HCT116 (cell line): Measurements from ENCODE around the gene CCDC40. TPM values are rescaled to one million over a fixed set of nuclear protein-coding genes. Genes with fewer than 3 reads are reported as not detected.

Experiments used
- ATAC-seq: fragments of 200-7000 bp; cut with Tn5 transposase; 2 replicates; pipeline ENCODE4 v1.9.1; 2020; ENCODE audit warnings: mild to moderate bottlenecking, moderate library complexity
- BruUV-seq: library from RNA; stranded (reverse); fragments of 400-500 nt; replicated peaks from 2 replicates; lab custom pipeline; 2021; lab: Mats Ljungman, UMichigan
- CTCF ChIA-PET: fragments of 300-600 bp; sonication (Branson Sonifier 250); formaldehyde crosslinking; loops from one replicate; lab custom pipeline; 2021; ENCODE audit warnings: antibody characterized with exemption; lab: Charles Lee
- POLR2A ChIA-PET: fragments of 300-600, 350-600 bp; sonication (Branson Sonifier 250); formaldehyde crosslinking; loops from one replicate; lab custom pipeline; 2021; ENCODE audit warnings: antibody characterized with exemption; lab: Charles Lee
- RAD21 ChIA-PET, 2 experiments: fragments of 300-600 bp; sonication (Branson Sonifier 250); formaldehyde crosslinking; loops; one replicate each; lab custom pipeline; 2023; ENCODE audit warnings: low total read pairs in 2 of 2; ENCODE audit not compliant: uncharacterized antibody in 2 of 2, unreplicated experiment in 2 of 2, low non-redundant PET in 1 of 2; lab: Charles Lee
- DNase-seq: peaks from one replicate; pipeline ENCODE4 v3.0.0-alpha.2; 2010; ENCODE audit warnings: low read depth, low spot score
- H2AFZ ChIP-seq: fragments of 200-600 bp; shearing (Covaris generic), sonication (generic); 2 replicates; pipeline ENCODE4 v1.6.1; 2017; ENCODE audit warnings: low read depth, mixed run types, mixed read lengths, antibody characterized with exemption, low read length; ENCODE audit not compliant: poor library complexity, severe bottlenecking
- H3K27ac ChIP-seq: 2 replicates; pipeline ENCODE4 v1.5.1; 2012; ENCODE audit warnings: low read depth, low read length
- H3K27me3 ChIP-seq: fragments of 200-600 bp; sonication (generic); 2 replicates; pipeline ENCODE4 v1.6.1; 2016; ENCODE audit warnings: mixed run types, low read length, mixed read lengths; ENCODE audit not compliant: insufficient read depth
- H3K36me3 ChIP-seq, 2 experiments: fragments of 200-500 bp in 1 of 2; fragments of 200-600 bp in 1 of 2; sonication (Bioruptor generic) in 1 of 2; sonication (generic) in 1 of 2; 2 replicates each; pipeline versions ENCODE4 v1.5.1 to v1.6.1; 2014 to 2016; ENCODE audit warnings: low read length in 2 of 2, inconsistent platforms in 1 of 2, mixed read lengths in 1 of 2, mixed run types in 1 of 2; ENCODE audit not compliant: insufficient read depth in 2 of 2, control insufficient read depth in 1 of 2
- H3K4me1 ChIP-seq, 2 experiments: fragments of 200-600 bp in 1 of 2; sonication (generic) in 1 of 2; 2 replicates each; pipeline versions ENCODE4 v1.5.1 to v1.6.1; 2012 to 2017; ENCODE audit warnings: low read length in 2 of 2, inconsistent platforms in 1 of 2, mild to moderate bottlenecking in 1 of 2, mixed read lengths in 1 of 2, mixed run types in 1 of 2, moderate library complexity in 1 of 2; ENCODE audit not compliant: insufficient read depth in 2 of 2, control insufficient read depth in 1 of 2
- H3K4me2 ChIP-seq: fragments of 200-600 bp; sonication (generic); 2 replicates; pipeline ENCODE4 v1.6.1; 2017; ENCODE audit warnings: mixed run types, low read length, mixed read lengths
- H3K4me3 ChIP-seq, 2 experiments: fragments of 200-600 bp in 1 of 2; sonication (generic) in 1 of 2; replicated peaks in 1 of 2; 2 replicates each; pipeline ENCODE4 v1.5.1; 2011 to 2016; ENCODE audit warnings: low read length in 2 of 2, control low read depth in 1 of 2, low read depth in 1 of 2, mild to moderate bottlenecking in 1 of 2, mixed read lengths in 1 of 2, mixed run types in 1 of 2
- H3K79me2 ChIP-seq: fragments of 200-600 bp; sonication (generic); 2 replicates; pipeline ENCODE4 v1.6.1; 2017; ENCODE audit warnings: mild to moderate bottlenecking, mixed run types, low read length, moderate library complexity, mixed read lengths; ENCODE audit not compliant: insufficient read depth
- H3K9ac ChIP-seq: fragments of 200-600 bp; sonication (generic); 2 replicates; pipeline ENCODE4 v1.6.1; 2016; ENCODE audit warnings: low read length, mixed read lengths
- H3K9me2 ChIP-seq: fragments of 200-600 bp; sonication (generic), shearing (Covaris generic); 2 replicates; pipeline ENCODE4 v1.6.1; 2017; ENCODE audit warnings: mixed run types, mild to moderate bottlenecking, moderate library complexity; ENCODE audit not compliant: insufficient read depth
- H3K9me3 ChIP-seq, 2 experiments: fragments of 200-500 bp in 1 of 2; fragments of 200-600 bp in 1 of 2; sonication (Bioruptor generic) in 1 of 2; sonication (generic) in 1 of 2; 2 replicates each; pipeline ENCODE4 v1.6.1; 2014 to 2017; ENCODE audit warnings: low read length in 2 of 2, mixed read lengths in 2 of 2, inconsistent platforms in 1 of 2, low read depth in 1 of 2, mild to moderate bottlenecking in 1 of 2, mixed run types in 1 of 2, moderate library complexity in 1 of 2; ENCODE audit not compliant: control insufficient read depth in 1 of 2, insufficient read depth in 1 of 2
- H4K20me1 ChIP-seq: fragments of 200-600 bp; sonication (generic), shearing (Covaris generic); 2 replicates; pipeline ENCODE4 v1.6.1; 2017; ENCODE audit warnings: mixed run types, mild to moderate bottlenecking, moderate library complexity; ENCODE audit not compliant: insufficient read depth
- CEBPB ChIP-seq: IDR thresholded peaks from 2 replicates; pipeline ENCODE4 v1.6.1; 2012; ENCODE audit warnings: low read depth
- EZH2 ChIP-seq: fragments of 200-600 bp; sonication (generic); IDR thresholded peaks from 2 replicates; pipeline ENCODE4 v1.6.1; 2017; ENCODE audit warnings: antibody characterized with exemption, mixed run types
- FOSL1 ChIP-seq: IDR thresholded peaks from 2 replicates; pipeline ENCODE4 v1.6.1; 2012; ENCODE audit warnings: low read depth
- JUND ChIP-seq: IDR thresholded peaks from 2 replicates; pipeline ENCODE4 v1.6.1; 2012
- RAD21 ChIP-seq: IDR thresholded peaks from 2 replicates; pipeline ENCODE4 v1.6.1; 2012; ENCODE audit warnings: low read depth, mild to moderate bottlenecking
- SIN3A ChIP-seq: IDR thresholded peaks from 2 replicates; pipeline ENCODE4 v1.6.1; 2012; ENCODE audit warnings: low read depth
- ZFX ChIP-seq: fragments of 450-650 bp; IDR thresholded peaks from 2 replicates; pipeline ENCODE4 v1.6.1; 2017
- intact Hi-C: fragments of 100-400 bp; cut with micrococcal nuclease; formaldehyde crosslinking; loops from 2 replicates; pipeline ENCODE4 v1.10.0; 2022
- total RNA-seq: library from RNA; stranded (reverse); gene quantifications from one replicate; pipeline ENCODE4 v1.2.1, GENCODE V29; 2021; ENCODE audit not compliant: unreplicated experiment
- TF ChIP-seq, protein P1 (sequence below): IDR thresholded peaks from 2 replicates; pipeline ENCODE4 v1.6.1; 2012; ENCODE audit warnings: low read depth
- TF ChIP-seq, protein P2 (sequence below), 3 experiments: fragments of 200-600 bp in 1 of 3; sonication (generic) in 1 of 3; IDR thresholded peaks in 2 of 3; conservative IDR thresholded peaks in 1 of 3; 2 replicates each; pipeline ENCODE4 v1.5.1; 2012 to 2017; ENCODE audit warnings: low read depth in 2 of 3, low read length in 2 of 3, antibody characterized with exemption in 1 of 3, borderline replicate concordance in 1 of 3, control low read depth in 1 of 3, mild to moderate bottlenecking in 1 of 3, mixed read lengths in 1 of 3, mixed run types in 1 of 3, moderate library complexity in 1 of 3; ENCODE audit not compliant: insufficient read depth in 1 of 3
- TF ChIP-seq, protein P3 (sequence below): IDR thresholded peaks from 2 replicates; pipeline ENCODE4 v1.6.1; 2012
- TF ChIP-seq, protein P4 (sequence below): IDR thresholded peaks from 2 replicates; pipeline ENCODE4 v1.6.1; 2012

CCDC40 gene
- total RNA-seq, 1 experiment from 2014 or later: 10.3 TPM

DNA sequence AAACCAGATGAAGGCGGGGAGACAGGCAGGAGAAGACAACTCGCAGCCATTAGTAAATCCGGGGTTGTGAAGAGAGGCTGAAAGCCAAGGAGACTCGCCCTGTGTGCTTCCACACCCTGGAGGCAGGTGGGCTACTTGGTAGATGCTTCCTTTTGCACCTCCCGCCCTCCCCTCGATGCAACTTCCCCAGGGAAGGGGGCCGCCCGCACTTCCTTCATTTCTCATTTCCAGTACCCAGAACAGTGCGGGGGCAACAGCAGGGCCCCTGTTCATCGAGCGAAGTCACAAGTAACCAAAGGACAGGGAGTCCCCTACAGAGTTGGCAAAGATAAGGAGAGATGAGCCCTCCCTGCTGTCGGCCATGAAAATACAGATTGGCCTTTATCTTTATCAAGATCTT is 25.0 kb downstream of the CCDC40 start (continued):
- TF ChIP-seq, protein P1, sequence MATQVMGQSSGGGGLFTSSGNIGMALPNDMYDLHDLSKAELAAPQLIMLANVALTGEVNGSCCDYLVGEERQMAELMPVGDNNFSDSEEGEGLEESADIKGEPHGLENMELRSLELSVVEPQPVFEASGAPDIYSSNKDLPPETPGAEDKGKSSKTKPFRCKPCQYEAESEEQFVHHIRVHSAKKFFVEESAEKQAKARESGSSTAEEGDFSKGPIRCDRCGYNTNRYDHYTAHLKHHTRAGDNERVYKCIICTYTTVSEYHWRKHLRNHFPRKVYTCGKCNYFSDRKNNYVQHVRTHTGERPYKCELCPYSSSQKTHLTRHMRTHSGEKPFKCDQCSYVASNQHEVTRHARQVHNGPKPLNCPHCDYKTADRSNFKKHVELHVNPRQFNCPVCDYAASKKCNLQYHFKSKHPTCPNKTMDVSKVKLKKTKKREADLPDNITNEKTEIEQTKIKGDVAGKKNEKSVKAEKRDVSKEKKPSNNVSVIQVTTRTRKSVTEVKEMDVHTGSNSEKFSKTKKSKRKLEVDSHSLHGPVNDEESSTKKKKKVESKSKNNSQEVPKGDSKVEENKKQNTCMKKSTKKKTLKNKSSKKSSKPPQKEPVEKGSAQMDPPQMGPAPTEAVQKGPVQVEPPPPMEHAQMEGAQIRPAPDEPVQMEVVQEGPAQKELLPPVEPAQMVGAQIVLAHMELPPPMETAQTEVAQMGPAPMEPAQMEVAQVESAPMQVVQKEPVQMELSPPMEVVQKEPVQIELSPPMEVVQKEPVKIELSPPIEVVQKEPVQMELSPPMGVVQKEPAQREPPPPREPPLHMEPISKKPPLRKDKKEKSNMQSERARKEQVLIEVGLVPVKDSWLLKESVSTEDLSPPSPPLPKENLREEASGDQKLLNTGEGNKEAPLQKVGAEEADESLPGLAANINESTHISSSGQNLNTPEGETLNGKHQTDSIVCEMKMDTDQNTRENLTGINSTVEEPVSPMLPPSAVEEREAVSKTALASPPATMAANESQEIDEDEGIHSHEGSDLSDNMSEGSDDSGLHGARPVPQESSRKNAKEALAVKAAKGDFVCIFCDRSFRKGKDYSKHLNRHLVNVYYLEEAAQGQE: no peak
- TF ChIP-seq SIN3A (no peak), JUND (no peak)

DNA sequence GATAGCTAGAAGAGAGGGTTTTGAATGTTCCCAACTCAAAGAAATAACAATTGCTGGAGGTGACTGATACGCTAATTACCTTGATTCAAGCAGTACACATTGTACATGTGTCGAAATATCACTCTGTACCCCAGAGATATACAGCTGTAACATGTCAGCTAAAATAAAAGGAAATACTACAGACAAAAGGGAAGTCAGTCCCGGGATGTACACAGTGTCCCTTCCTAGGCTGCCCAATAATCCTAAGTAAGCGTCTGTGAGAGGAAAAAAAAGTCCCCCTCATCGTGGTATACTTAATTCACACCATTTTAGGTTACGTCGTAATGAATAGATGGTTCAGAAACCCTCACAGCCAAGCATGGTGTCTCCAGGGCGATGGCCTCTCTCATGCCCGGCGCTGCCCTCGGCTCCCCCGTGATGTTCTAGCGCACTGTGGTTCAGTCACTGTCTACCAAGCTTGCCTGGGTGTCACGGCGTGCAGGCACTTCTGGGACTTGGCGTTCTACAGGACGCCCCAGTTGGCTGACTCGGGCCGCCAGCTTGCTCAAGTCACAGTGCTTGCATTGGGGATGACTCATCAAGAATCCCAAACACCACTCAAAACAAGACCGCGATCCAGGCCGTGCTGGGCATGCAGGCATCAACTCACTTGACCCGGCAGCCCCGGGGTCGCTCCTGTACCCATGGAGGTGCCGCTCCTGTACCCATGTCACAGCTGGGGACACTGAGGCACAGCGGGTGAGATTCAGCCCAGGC is 27.6 kb downstream of the CCDC40 start:
- Histone ChIP-seq H3K36me3 (no peaks in the 10 kb centered on the region), H3K4me1 (peaks cover 10 to 20% of the 10 kb centered on the region in 2 experiments), H3K9me3 (no peaks in the 10 kb centered on the region), H3K27ac (peak overlapping the region; percentile 9; the same call in 1 of the 2 replicates), H3K9ac (0 out of 2 replicates have a peak overlapping the region, but pooled peaks have one; percentile 9), H3K4me3 (peak overlapping the region in 1 of 2 experiments; percentile 12; a peak in 1 of 4 replicates), H3K9me2 (no peaks in the 10 kb centered on the region), H3K79me2 (no peaks in the 10 kb centered on the region), H3K27me3 (no peaks in the 10 kb centered on the region), H2AFZ (peak overlapping the region; percentile 69), H3K4me2 (peak overlapping the region; percentile 66), H4K20me1 (no peaks in the 10 kb centered on the region)
- intact Hi-C loops: no loop called here
- ChIA-PET POLR2A (no interaction called here), CTCF (interaction anchor here (1.4 kb wide), 2 partner anchors 18 to 37 kb away, joined by 5 read pairs; partner anchors contain the start of gene GAA), RAD21 (no interaction called here)
- ATAC-seq (peak; percentile 86), DNase-seq (peak; percentile 24)
- BruUV-seq: no TSS peak
- TF ChIP-seq, protein P2, sequence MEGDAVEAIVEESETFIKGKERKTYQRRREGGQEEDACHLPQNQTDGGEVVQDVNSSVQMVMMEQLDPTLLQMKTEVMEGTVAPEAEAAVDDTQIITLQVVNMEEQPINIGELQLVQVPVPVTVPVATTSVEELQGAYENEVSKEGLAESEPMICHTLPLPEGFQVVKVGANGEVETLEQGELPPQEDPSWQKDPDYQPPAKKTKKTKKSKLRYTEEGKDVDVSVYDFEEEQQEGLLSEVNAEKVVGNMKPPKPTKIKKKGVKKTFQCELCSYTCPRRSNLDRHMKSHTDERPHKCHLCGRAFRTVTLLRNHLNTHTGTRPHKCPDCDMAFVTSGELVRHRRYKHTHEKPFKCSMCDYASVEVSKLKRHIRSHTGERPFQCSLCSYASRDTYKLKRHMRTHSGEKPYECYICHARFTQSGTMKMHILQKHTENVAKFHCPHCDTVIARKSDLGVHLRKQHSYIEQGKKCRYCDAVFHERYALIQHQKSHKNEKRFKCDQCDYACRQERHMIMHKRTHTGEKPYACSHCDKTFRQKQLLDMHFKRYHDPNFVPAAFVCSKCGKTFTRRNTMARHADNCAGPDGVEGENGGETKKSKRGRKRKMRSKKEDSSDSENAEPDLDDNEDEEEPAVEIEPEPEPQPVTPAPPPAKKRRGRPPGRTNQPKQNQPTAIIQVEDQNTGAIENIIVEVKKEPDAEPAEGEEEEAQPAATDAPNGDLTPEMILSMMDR (IDR thresholded peaks at IDR 0.05 in 2 of 3, conservative IDR thresholded peaks at IDR 0.05 in 1 of 3; ENCODE audit: borderline replicate concordance in 1 of 3, insufficient read depth in 1 of 3, low read depth in 2 of 3, low read length in 2 of 3): no peak
- TF ChIP-seq, protein P3, sequence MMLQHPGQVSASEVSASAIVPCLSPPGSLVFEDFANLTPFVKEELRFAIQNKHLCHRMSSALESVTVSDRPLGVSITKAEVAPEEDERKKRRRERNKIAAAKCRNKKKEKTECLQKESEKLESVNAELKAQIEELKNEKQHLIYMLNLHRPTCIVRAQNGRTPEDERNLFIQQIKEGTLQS: no peak
- TF ChIP-seq ZFX (no peak), JUND (peak; percentile 46), FOSL1 (peak; percentile 62), EZH2 (no peak), RAD21 (no peak), CEBPB (no peak)
- TF ChIP-seq, protein P1: no peak
- TF ChIP-seq, protein P4, sequence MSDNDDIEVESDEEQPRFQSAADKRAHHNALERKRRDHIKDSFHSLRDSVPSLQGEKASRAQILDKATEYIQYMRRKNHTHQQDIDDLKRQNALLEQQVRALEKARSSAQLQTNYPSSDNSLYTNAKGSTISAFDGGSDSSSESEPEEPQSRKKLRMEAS: no peak
